K562 (cell line): ENCODE results near the gene ZNF646. TPM values are rescaled to one million over a fixed set of nuclear protein-coding genes. Genes with fewer than 3 reads are reported as not detected.

Experiments
- ATF7 ChIP-seq: fragments of 450-650 bp; IDR thresholded peaks from 2 replicates; pipeline ENCODE4 v1.7.1; 2014; ENCODE audit warnings: mild to moderate bottlenecking, moderate library complexity
- BACH1 ChIP-seq: fragments of 200-800 bp; sonication (Bioruptor generic); IDR thresholded peaks from 2 replicates; pipeline ENCODE4 v1.6.1; 2016; ENCODE audit warnings: missing genetic modification characterization, missing compliant biosample characterization
- MITF ChIP-seq: IDR thresholded peaks from 2 replicates; pipeline ENCODE4 v1.6.1; 2014; ENCODE audit warnings: antibody characterized with exemption
- NR2C1 ChIP-seq, 2 experiments: fragments of 450-650 bp; IDR thresholded peaks; 2 replicates each; pipeline ENCODE4 v1.6.1; 2017; ENCODE audit warnings: mild to moderate bottlenecking in 2 of 2, antibody characterized with exemption in 1 of 2, inconsistent platforms in 1 of 2, missing compliant biosample characterization in 1 of 2, missing genetic modification characterization in 1 of 2
- RB1 ChIP-seq: fragments of 450-650 bp; IDR thresholded peaks from 2 replicates; pipeline ENCODE4 v1.6.1; 2017; ENCODE audit warnings: low read depth, mild to moderate bottlenecking
- RERE ChIP-seq: sonication (generic); formaldehyde crosslinking; IDR thresholded peaks from 2 replicates; pipeline ENCODE4 v1.8.0; 2023; ENCODE audit warnings: missing genetic modification reagents, mild to moderate bottlenecking, borderline replicate concordance
- YY1 ChIP-seq, 3 experiments: IDR thresholded peaks; 2 replicates each; pipeline ENCODE4 v1.6.1; 2011; ENCODE audit warnings: low read length in 2 of 3, mild to moderate bottlenecking in 2 of 3, moderate library complexity in 2 of 3, borderline replicate concordance in 1 of 3, control low read depth in 1 of 3, low read depth in 1 of 3; ENCODE audit not compliant: insufficient read depth in 3 of 3, insufficient replicate concordance in 2 of 3, control insufficient read depth in 1 of 3, insufficient read length in 1 of 3; ENCODE audit errors: extremely low read depth in 1 of 3
- ZBTB49 ChIP-seq: sonication (generic); formaldehyde crosslinking; IDR thresholded peaks from 2 replicates; pipeline ENCODE4 v1.8.0; 2022; ENCODE audit warnings: missing genetic modification reagents, mild to moderate bottlenecking, borderline replicate concordance
- ZNF518B ChIP-seq: fragments of 250-450 bp; sonication (Bioruptor Pico); IDR thresholded peaks from 2 replicates; pipeline ENCODE4 v1.5.0; 2021; ENCODE audit warnings: mild to moderate bottlenecking, moderate library complexity
- ZNF780A ChIP-seq: fragments of 250-450 bp; sonication (Bioruptor Pico); IDR thresholded peaks from 2 replicates; pipeline ENCODE4 v1.5.0; 2021; ENCODE audit warnings: mild to moderate bottlenecking
- polyA plus RNA-seq, 8 experiments: library from polyadenylated mRNA; depleted of rRNA in 4 of 8; stranded (reverse) in 5 of 8; unstranded in 3 of 8; fragments of >200 nt; fragmentation: Nextera tagmentation in 2 of 8; fragmentation: Illumina TruSeq in 1 of 8; extraction: Ambion mirVana in 2 of 8; extraction: Trizol in 1 of 8; gene quantifications; 2 replicates each; pipeline versions ENCODE4 v1.2.1 to v1.2.3, GENCODE V29; 2011 to 2014; ENCODE audit warnings: inconsistent platforms in 1 of 8, missing spikeins in 1 of 8
- total RNA-seq, 7 experiments: library from RNA; depleted of rRNA in 6 of 7; stranded (reverse); fragments of >200 nt in 6 of 7; fragmentation: Illumina TruSeq in 2 of 7; extraction: Trizol in 2 of 7; gene quantifications; 2 replicates each; pipeline versions ENCODE4 v1.2.1 to v1.2.3, GENCODE V29; 2011 to 2021; ENCODE audit warnings: low replicate concordance in 1 of 7

Gene ZNF646
- total and polyA plus RNA-seq, 9 of the 15 experiments (the other 6 are each of a cell fraction or from before 2014, with no cell fraction given): 0.08 to 20.6 (median 8.0) TPM

- TF ChIP-seq ATF7: peak; percentile 53
- TF ChIP-seq ZNF780A (CRISPR knock-in tag): no peak
- no peak for TF ChIP-seq RERE (CRISPR knock-in tag)
- no peak for TF ChIP-seq NR2C1 (IDR thresholded peaks at IDR 0.05)
- no peak for TF ChIP-seq NR2C1 (tag; IDR thresholded peaks at IDR 0.05)
- TF ChIP-seq RB1: peak; percentile 82
- TF ChIP-seq ZBTB49 (CRISPR knock-in tag): no peak
- TF ChIP-seq BACH1: no peak
- TF ChIP-seq MITF: no peak
- TF ChIP-seq YY1 (IDR thresholded peaks at IDR 0.05; ENCODE audit: borderline replicate concordance in 1 of 3, control insufficient read depth in 1 of 3, extremely low read depth in 1 of 3, insufficient read depth in 3 of 3, insufficient read length in 1 of 3, insufficient replicate concordance in 2 of 3, low read depth in 1 of 3, low read length in 2 of 3): peak; percentile 53 to 78 (median 69)
- TF ChIP-seq ZNF518B (CRISPR knock-in tag): no peak
Measured at GRCh38 chr16:31073142-31073969, 866 bp upstream of the ZNF646 start (continued).
